ENCODE measurements around the gene MTRF1.

Gene MTRF1

GRCh38 chr13:41310963-41311405 lies 47.6 kb upstream of the MTRF1 start, which contains the start of gene NAA16:
Gene NAA16 (plus strand): TSS chr13:41311267. CDS start chr13:41311529, 262 bp downstream.
- H4K91ac ChIP-seq (ENCODE audit: low read length): no peak within 1 kb of the TSS
- H3K23ac ChIP-seq (ENCODE audit: low read length in 2 of 2): peak within 1 kb of the TSS in 1 of 2 experiments; percentile 50
- H2BK12ac ChIP-seq (ENCODE audit: low read length in 2 of 2): no peak within 1 kb of the TSS
- H3K27me3 ChIP-seq (ENCODE audit: control insufficient read depth in 1 of 2, insufficient read depth in 1 of 2, low read length in 2 of 2): no peaks in the 10 kb centered on the region
- H2BK5ac ChIP-seq (ENCODE audit: low read depth, low read length, poor library complexity, severe bottlenecking): peak within 1 kb of the TSS; percentile 69
- WGBS: under 1% methylated on average over 29 of the region's 32 CpGs
- peak within 1 kb of the TSS in 1 of 2 experiments; percentile 87 for H3K14ac ChIP-seq (ENCODE audit: low read length in 2 of 2)
- H3K9ac ChIP-seq (ENCODE audit: low read length): peak within 1 kb of the TSS; percentile 95
- H2BK120ac ChIP-seq (ENCODE audit: low read depth, low read length): no peak within 1 kb of the TSS
- no peaks in the 10 kb centered on the region for H3K79me1 ChIP-seq (replicated peaks; ENCODE audit: low read length, poor library complexity, severe bottlenecking)
- H3K4me1 ChIP-seq (ENCODE audit: control insufficient read depth, insufficient read depth, low read depth, low read length): peaks cover 12% of the 10 kb centered on the region
- H2BK15ac ChIP-seq (ENCODE audit: low read depth, poor library complexity, severe bottlenecking): peak within 1 kb of the TSS; percentile 62
- peak within 1 kb of the TSS; percentile 67 for H3K4me2 ChIP-seq (ENCODE audit: low read length, poor library complexity, severe bottlenecking)
- DNase-seq: peak; percentile 88
- no peak within 1 kb of the TSS for H2AK5ac ChIP-seq (ENCODE audit: low read length, severe bottlenecking)
- peak within 1 kb of the TSS; percentile 3 to 77 for H3K4ac ChIP-seq (ENCODE audit: low read depth in 1 of 2, low read length in 2 of 2)
- H3K18ac ChIP-seq (ENCODE audit: low read depth in 1 of 2, low read length in 2 of 2): peak within 1 kb of the TSS; percentile 62 to 80
- no peaks in the 10 kb centered on the region for H3K36me3 ChIP-seq (ENCODE audit: control insufficient read depth in 1 of 2, insufficient read depth in 2 of 2, low read depth in 1 of 2, low read length in 2 of 2)
- H3K4me3 ChIP-seq (ENCODE audit: insufficient read depth in 1 of 2, low read depth in 1 of 2, low read length in 2 of 2): peak within 1 kb of the TSS; percentile 78 to 94
- H3K27ac ChIP-seq (ENCODE audit: low read length, poor library complexity, severe bottlenecking): peak within 1 kb of the TSS; percentile 67
- H3K9me3 ChIP-seq (ENCODE audit: control insufficient read depth, low read length): no peaks in the 10 kb centered on the region
- peak within 1 kb of the TSS; percentile 79 for H2AFZ ChIP-seq (ENCODE audit: low read depth, low read length)
- H4K8ac ChIP-seq (ENCODE audit: low read length): peak within 1 kb of the TSS; percentile 21

GRCh38 chr13:41307884-41308640 lies 44.7 kb upstream of the MTRF1 start:
- no peak overlapping the region for H2BK15ac ChIP-seq (ENCODE audit: low read depth, poor library complexity, severe bottlenecking)
- no peaks in the 10 kb centered on the region for H3K79me1 ChIP-seq (replicated peaks; ENCODE audit: low read length, poor library complexity, severe bottlenecking)
- peak overlapping the region; percentile 79 for H3K27ac ChIP-seq (ENCODE audit: low read length, poor library complexity, severe bottlenecking)
- no peak overlapping the region for H3K14ac ChIP-seq (ENCODE audit: low read length in 2 of 2)
- peak overlapping the region; percentile 82 for H2AK5ac ChIP-seq (ENCODE audit: low read length, severe bottlenecking)
- H3K4me2 ChIP-seq (ENCODE audit: low read length, poor library complexity, severe bottlenecking): peak overlapping the region; percentile 51
- H2AFZ ChIP-seq (ENCODE audit: low read depth, low read length): no peak overlapping the region
- no peak overlapping the region for H2BK12ac ChIP-seq (ENCODE audit: low read length in 2 of 2)
- no peaks in the 10 kb centered on the region for H3K9me3 ChIP-seq (ENCODE audit: control insufficient read depth, low read length)
- H4K8ac ChIP-seq (ENCODE audit: low read length): no peak overlapping the region
- no peak overlapping the region for H3K4ac ChIP-seq (ENCODE audit: low read depth in 1 of 2, low read length in 2 of 2)
- no peak for DNase-seq
- peaks cover 11% of the 10 kb centered on the region for H3K4me1 ChIP-seq (ENCODE audit: control insufficient read depth, insufficient read depth, low read depth, low read length)
- WGBS: 85% methylated on average over 10 of the region's 11 CpGs
- no peak overlapping the region for H2BK5ac ChIP-seq (ENCODE audit: low read depth, low read length, poor library complexity, severe bottlenecking)
- no peak overlapping the region for H3K18ac ChIP-seq (ENCODE audit: low read depth in 1 of 2, low read length in 2 of 2)
- no peak overlapping the region for H3K9ac ChIP-seq (ENCODE audit: low read length)
- no peak overlapping the region for H3K23ac ChIP-seq (ENCODE audit: low read length in 2 of 2)
- H4K91ac ChIP-seq (ENCODE audit: low read length): no peak overlapping the region
- no peaks in the 10 kb centered on the region for H3K27me3 ChIP-seq (ENCODE audit: control insufficient read depth in 1 of 2, insufficient read depth in 1 of 2, low read length in 2 of 2)
- no peak overlapping the region for H2BK120ac ChIP-seq (ENCODE audit: low read depth, low read length)
- no peaks in the 10 kb centered on the region for H3K36me3 ChIP-seq (ENCODE audit: control insufficient read depth in 1 of 2, insufficient read depth in 2 of 2, low read depth in 1 of 2, low read length in 2 of 2)
- H3K4me3 ChIP-seq (ENCODE audit: insufficient read depth in 1 of 2, low read depth in 1 of 2, low read length in 2 of 2): no peak overlapping the region

GRCh38 chr13:41306271-41307145 lies 43.1 kb upstream of the MTRF1 start:
- Histone ChIP-seq H3K27ac (ENCODE audit: low read length, poor library complexity, severe bottlenecking) (peak overlapping the region; percentile 78), H2AFZ (ENCODE audit: low read depth, low read length) (no peak overlapping the region), H3K9ac (ENCODE audit: low read length) (no peak overlapping the region), H3K4me1 (ENCODE audit: control insufficient read depth, insufficient read depth, low read depth, low read length) (peaks cover 11% of the 10 kb centered on the region), H3K27me3 (ENCODE audit: control insufficient read depth in 1 of 2, insufficient read depth in 1 of 2, low read length in 2 of 2) (no peaks in the 10 kb centered on the region), H3K23ac (ENCODE audit: low read length in 2 of 2) (no peak overlapping the region), H4K91ac (ENCODE audit: low read length) (no peak overlapping the region), H2BK15ac (ENCODE audit: low read depth, poor library complexity, severe bottlenecking) (no peak overlapping the region), H3K4me3 (ENCODE audit: insufficient read depth in 1 of 2, low read depth in 1 of 2, low read length in 2 of 2) (no peak overlapping the region), H2AK5ac (ENCODE audit: low read length, severe bottlenecking) (peak overlapping the region; percentile 57), H3K4ac (ENCODE audit: low read depth in 1 of 2, low read length in 2 of 2) (no peak overlapping the region), H3K79me1 (replicated peaks; ENCODE audit: low read length, poor library complexity, severe bottlenecking) (no peaks in the 10 kb centered on the region), H3K36me3 (ENCODE audit: control insufficient read depth in 1 of 2, insufficient read depth in 2 of 2, low read depth in 1 of 2, low read length in 2 of 2) (no peaks in the 10 kb centered on the region), H2BK120ac (ENCODE audit: low read depth, low read length) (no peak overlapping the region), H2BK5ac (ENCODE audit: low read depth, low read length, poor library complexity, severe bottlenecking) (no peak overlapping the region), H4K8ac (ENCODE audit: low read length) (no peak overlapping the region), H3K18ac (ENCODE audit: low read depth in 1 of 2, low read length in 2 of 2) (no peak overlapping the region), H3K4me2 (ENCODE audit: low read length, poor library complexity, severe bottlenecking) (peak overlapping the region; percentile 52), H2BK12ac (ENCODE audit: low read length in 2 of 2) (no peak overlapping the region), H3K9me3 (ENCODE audit: control insufficient read depth, low read length) (no peaks in the 10 kb centered on the region), H3K14ac (ENCODE audit: low read length in 2 of 2) (no peak overlapping the region)
- no peak for DNase-seq
- WGBS: 91% methylated on average over 11 of the region's 15 CpGs

GRCh38 chr13:41304551-41304950 lies 41.2 kb upstream of the MTRF1 start:
- Histone ChIP-seq H3K9ac (ENCODE audit: low read length) (no peak overlapping the region), H3K27me3 (ENCODE audit: control insufficient read depth in 1 of 2, insufficient read depth in 1 of 2, low read length in 2 of 2) (no peaks in the 10 kb centered on the region), H3K4ac (ENCODE audit: low read depth in 1 of 2, low read length in 2 of 2) (no peak overlapping the region), H4K8ac (ENCODE audit: low read length) (no peak overlapping the region), H3K23ac (ENCODE audit: low read length in 2 of 2) (no peak overlapping the region), H3K9me3 (ENCODE audit: control insufficient read depth, low read length) (no peaks in the 10 kb centered on the region), H3K4me1 (ENCODE audit: control insufficient read depth, insufficient read depth, low read depth, low read length) (peaks cover 10% of the 10 kb centered on the region), H2BK120ac (ENCODE audit: low read depth, low read length) (no peak overlapping the region), H3K36me3 (ENCODE audit: control insufficient read depth in 1 of 2, insufficient read depth in 2 of 2, low read depth in 1 of 2, low read length in 2 of 2) (no peaks in the 10 kb centered on the region), H3K4me2 (ENCODE audit: low read length, poor library complexity, severe bottlenecking) (no peak overlapping the region), H2AFZ (ENCODE audit: low read depth, low read length) (no peak overlapping the region), H3K27ac (ENCODE audit: low read length, poor library complexity, severe bottlenecking) (no peak overlapping the region), H3K4me3 (ENCODE audit: insufficient read depth in 1 of 2, low read depth in 1 of 2, low read length in 2 of 2) (no peak overlapping the region), H2BK12ac (ENCODE audit: low read length in 2 of 2) (no peak overlapping the region), H4K91ac (ENCODE audit: low read length) (no peak overlapping the region), H3K79me1 (replicated peaks; ENCODE audit: low read length, poor library complexity, severe bottlenecking) (no peaks in the 10 kb centered on the region), H3K18ac (ENCODE audit: low read depth in 1 of 2, low read length in 2 of 2) (no peak overlapping the region), H2BK15ac (ENCODE audit: low read depth, poor library complexity, severe bottlenecking) (no peak overlapping the region), H2BK5ac (ENCODE audit: low read depth, low read length, poor library complexity, severe bottlenecking) (no peak overlapping the region), H3K14ac (ENCODE audit: low read length in 2 of 2) (no peak overlapping the region), H2AK5ac (ENCODE audit: low read length, severe bottlenecking) (no peak overlapping the region)
- no peak for DNase-seq
